Measurements from ENCODE around the gene ERN1.

ERN1 gene

DNA sequence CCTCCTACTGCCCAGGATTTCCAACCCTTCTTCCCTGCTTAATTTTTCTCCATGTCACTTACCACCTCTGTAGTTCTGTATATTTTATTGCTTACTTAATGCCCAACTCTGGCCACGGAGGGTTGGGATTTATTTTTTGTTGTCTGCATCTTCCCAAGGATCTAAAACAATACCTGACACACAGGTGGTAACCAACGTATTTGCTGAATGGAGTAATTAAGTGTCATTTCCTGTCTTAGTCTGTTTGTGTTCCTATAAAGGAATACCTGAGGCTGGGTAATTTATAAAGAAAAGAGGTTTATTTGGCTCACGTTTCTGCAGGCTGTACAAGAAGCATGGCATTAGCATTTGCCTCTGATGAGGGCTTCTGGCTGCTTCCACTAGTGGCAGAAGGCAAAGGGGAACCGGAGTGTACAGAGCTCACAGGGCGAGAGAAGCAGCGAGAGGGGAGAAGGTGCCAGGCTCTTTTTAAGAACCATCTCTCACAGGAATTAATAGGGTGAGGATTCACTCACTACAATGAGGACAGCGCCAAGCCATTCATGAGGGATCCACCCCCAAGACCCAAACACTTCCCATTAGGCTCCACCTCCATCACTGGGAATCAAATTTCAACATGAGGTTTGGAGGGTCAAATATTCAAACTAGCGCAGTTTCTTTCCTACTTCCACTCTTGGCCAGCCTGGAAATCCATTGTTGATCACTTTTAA is 44.8 kb downstream of the ERN1 start:
- Histone ChIP-seq H3K27me3 (ENCODE audit: insufficient read depth, low read length, poor library complexity) (no peaks in the 10 kb centered on the region), H2AFZ (ENCODE audit: low read depth, low read length) (no peak overlapping the region), H4K20me1 (ENCODE audit: insufficient read depth, low read length) (no peaks in the 10 kb centered on the region), H3K9me3 (ENCODE audit: insufficient read depth, low read length, severe bottlenecking) (no peaks in the 10 kb centered on the region), H3K4me3 (ENCODE audit: low read depth in 1 of 2, low read length in 2 of 2) (no peak overlapping the region), H3K4me1 (ENCODE audit: insufficient read depth, low read length) (peaks cover 45% of the 10 kb centered on the region), H3K27ac (ENCODE audit: low read length) (peak overlapping the region; percentile 95; the same call in 1 of the 2 replicates), H3K4me2 (ENCODE audit: insufficient read depth, low read length) (no peak overlapping the region), H3K9ac (ENCODE audit: low read depth, low read length) (no peak overlapping the region), H3K36me3 (ENCODE audit: insufficient read depth, low read length) (no peaks in the 10 kb centered on the region), H3K79me2 (ENCODE audit: insufficient read depth, low read length) (peaks cover 3% of the 10 kb centered on the region; the same call in 1 of the 2 replicates)
- DNase-seq (no peak), ATAC-seq (ENCODE audit: insufficient read depth, low read depth) (no peak)
- no peak for TF ChIP-seq EZH2 (IDR thresholded peaks at IDR 0.05; ENCODE audit: borderline replicate concordance, low read depth, low read length, severe bottlenecking)
- TF ChIP-seq, protein P1, sequence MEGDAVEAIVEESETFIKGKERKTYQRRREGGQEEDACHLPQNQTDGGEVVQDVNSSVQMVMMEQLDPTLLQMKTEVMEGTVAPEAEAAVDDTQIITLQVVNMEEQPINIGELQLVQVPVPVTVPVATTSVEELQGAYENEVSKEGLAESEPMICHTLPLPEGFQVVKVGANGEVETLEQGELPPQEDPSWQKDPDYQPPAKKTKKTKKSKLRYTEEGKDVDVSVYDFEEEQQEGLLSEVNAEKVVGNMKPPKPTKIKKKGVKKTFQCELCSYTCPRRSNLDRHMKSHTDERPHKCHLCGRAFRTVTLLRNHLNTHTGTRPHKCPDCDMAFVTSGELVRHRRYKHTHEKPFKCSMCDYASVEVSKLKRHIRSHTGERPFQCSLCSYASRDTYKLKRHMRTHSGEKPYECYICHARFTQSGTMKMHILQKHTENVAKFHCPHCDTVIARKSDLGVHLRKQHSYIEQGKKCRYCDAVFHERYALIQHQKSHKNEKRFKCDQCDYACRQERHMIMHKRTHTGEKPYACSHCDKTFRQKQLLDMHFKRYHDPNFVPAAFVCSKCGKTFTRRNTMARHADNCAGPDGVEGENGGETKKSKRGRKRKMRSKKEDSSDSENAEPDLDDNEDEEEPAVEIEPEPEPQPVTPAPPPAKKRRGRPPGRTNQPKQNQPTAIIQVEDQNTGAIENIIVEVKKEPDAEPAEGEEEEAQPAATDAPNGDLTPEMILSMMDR (IDR thresholded peaks at IDR 0.05; ENCODE audit: borderline replicate concordance, extremely low read depth, low read length, poor library complexity, severe bottlenecking) = no peak

DNA sequence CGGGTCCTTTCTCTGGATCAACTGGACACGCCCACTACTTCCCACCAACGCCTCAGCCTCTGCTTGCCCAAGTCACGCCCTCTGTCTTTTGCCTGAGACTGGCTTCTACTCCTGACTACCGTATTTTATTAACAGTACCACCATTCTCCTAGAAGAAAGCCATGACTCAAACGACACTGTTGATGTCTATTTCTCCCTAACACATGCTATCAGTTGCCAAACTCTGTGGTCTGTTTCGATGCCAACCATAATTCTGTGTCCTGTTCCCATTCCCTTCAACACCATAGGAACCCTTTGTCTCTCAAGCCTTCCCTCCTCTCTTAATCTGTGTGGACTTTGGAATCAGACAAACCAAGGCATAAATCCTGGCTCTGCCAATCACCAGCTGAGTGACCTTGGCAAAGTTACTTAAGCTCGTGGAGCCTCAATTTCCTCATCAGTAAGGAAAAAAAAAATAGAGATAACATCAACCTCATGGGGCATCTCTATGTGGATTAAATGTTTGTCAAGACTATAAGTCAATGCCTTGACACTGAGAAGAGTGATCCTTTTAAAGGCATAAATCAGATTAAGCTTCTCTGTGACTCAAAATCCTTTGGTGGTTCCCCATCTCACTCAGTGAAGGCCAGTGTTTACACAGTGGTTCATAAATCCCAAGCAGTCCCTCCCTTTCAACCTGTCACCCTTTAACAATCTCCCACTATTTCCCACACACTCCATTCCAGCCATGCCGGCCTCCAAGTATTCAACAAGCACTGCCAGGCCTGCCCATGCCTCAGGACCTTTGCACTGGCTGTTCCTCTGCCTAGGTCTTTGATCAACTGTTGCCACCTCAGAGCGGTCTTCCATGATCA is 45.6 kb downstream of the ERN1 start:
- H4K20me1 ChIP-seq (ENCODE audit: insufficient read depth, low read length) = no peaks in the 10 kb centered on the region
- DNase-seq (peak; percentile 54), ATAC-seq (ENCODE audit: insufficient read depth, low read depth) (no peak)
- no peaks in the 10 kb centered on the region for H3K36me3 ChIP-seq (ENCODE audit: insufficient read depth, low read length)
- H3K9me3 ChIP-seq (ENCODE audit: insufficient read depth, low read length, severe bottlenecking) = no peaks in the 10 kb centered on the region
- TF ChIP-seq, protein P1 (IDR thresholded peaks at IDR 0.05; ENCODE audit: borderline replicate concordance, extremely low read depth, low read length, poor library complexity, severe bottlenecking) = no peak
- no peak for TF ChIP-seq EZH2 (IDR thresholded peaks at IDR 0.05; ENCODE audit: borderline replicate concordance, low read depth, low read length, severe bottlenecking)
- no peak overlapping the region for H3K4me3 ChIP-seq (ENCODE audit: low read depth in 1 of 2, low read length in 2 of 2)
- no peaks in the 10 kb centered on the region for H3K27me3 ChIP-seq (ENCODE audit: insufficient read depth, low read length, poor library complexity)
- H3K4me1 ChIP-seq (ENCODE audit: insufficient read depth, low read length) = peaks cover 45% of the 10 kb centered on the region
- H3K27ac ChIP-seq (ENCODE audit: low read length) = peak overlapping the region; percentile 95
- H2AFZ ChIP-seq (ENCODE audit: low read depth, low read length) = 0 out of 2 replicates have a peak overlapping the region, but pooled peaks have one; percentile 24
- peaks cover 3% of the 10 kb centered on the region; the same call in 1 of the 2 replicates for H3K79me2 ChIP-seq (ENCODE audit: insufficient read depth, low read length)
- H3K9ac ChIP-seq (ENCODE audit: low read depth, low read length) = no peak overlapping the region
- no peak overlapping the region for H3K4me2 ChIP-seq (ENCODE audit: insufficient read depth, low read length)

DNA sequence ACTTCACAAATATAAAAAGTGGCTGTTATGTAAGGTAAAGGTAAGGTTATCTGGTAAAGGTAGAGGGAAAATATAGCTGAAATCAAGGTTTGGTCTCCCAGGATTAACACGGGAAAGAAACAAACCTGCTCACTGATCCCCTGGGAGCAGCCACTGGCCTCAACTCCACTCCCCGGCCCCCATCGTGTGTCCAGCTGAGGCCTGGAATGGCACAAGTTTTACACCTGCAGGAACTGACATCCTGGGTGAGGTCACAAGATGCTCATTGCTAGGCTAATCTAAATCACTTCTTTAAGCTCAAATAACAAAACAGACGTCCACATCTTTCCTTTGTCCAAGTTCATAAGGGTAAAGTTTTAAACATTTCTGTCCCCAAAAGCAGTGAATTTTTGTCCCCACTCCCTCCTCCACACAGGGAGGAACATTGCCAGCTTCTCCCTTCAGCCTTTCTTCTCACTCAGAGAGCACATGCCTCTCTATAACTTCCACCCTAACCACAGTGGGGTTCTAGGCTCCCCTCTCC is 46.3 kb downstream of the ERN1 start:
- Histone ChIP-seq H3K4me1 (ENCODE audit: insufficient read depth, low read length) (peaks cover 45% of the 10 kb centered on the region), H3K36me3 (ENCODE audit: insufficient read depth, low read length) (no peaks in the 10 kb centered on the region), H3K9me3 (ENCODE audit: insufficient read depth, low read length, severe bottlenecking) (no peaks in the 10 kb centered on the region), H3K4me2 (ENCODE audit: insufficient read depth, low read length) (0 out of 2 replicates have a peak overlapping the region, but pooled peaks have one; percentile 56), H3K27ac (ENCODE audit: low read length) (peak overlapping the region; percentile 95), H3K79me2 (ENCODE audit: insufficient read depth, low read length) (peaks cover 3% of the 10 kb centered on the region; the same call in 1 of the 2 replicates), H3K27me3 (ENCODE audit: insufficient read depth, low read length, poor library complexity) (no peaks in the 10 kb centered on the region), H4K20me1 (ENCODE audit: insufficient read depth, low read length) (no peaks in the 10 kb centered on the region), H2AFZ (ENCODE audit: low read depth, low read length) (peak overlapping the region; percentile 24; the same call in 1 of the 2 replicates), H3K4me3 (ENCODE audit: low read depth in 1 of 2, low read length in 2 of 2) (no peak overlapping the region), H3K9ac (ENCODE audit: low read depth, low read length) (peak overlapping the region; percentile 53; the same call in 1 of the 2 replicates)
- DNase-seq (no peak), ATAC-seq (ENCODE audit: insufficient read depth, low read depth) (no peak)
- no peak for TF ChIP-seq EZH2 (IDR thresholded peaks at IDR 0.05; ENCODE audit: borderline replicate concordance, low read depth, low read length, severe bottlenecking)
- TF ChIP-seq, protein P1 (IDR thresholded peaks at IDR 0.05; ENCODE audit: borderline replicate concordance, extremely low read depth, low read length, poor library complexity, severe bottlenecking) = no peak

All from DND-41 (cell line).